CD14-positive monocyte (primary cell): Measurements from ENCODE around the gene ROR1. TPM values are rescaled to one million over a fixed set of nuclear protein-coding genes. Genes with fewer than 3 reads are reported as not detected.

Experiments used
- DNase-seq, 3 donors: peaks; one replicate each; pipeline ENCODE4 v3.0.0-alpha.2; 2011 to 2022
- H2AFZ ChIP-seq: 2 replicates; pipeline ENCODE4 v1.6.0; 2012; ENCODE audit warnings: mild to moderate bottlenecking, low read depth, low read length, inconsistent platforms; ENCODE audit not compliant: insufficient read depth, poor library complexity, severe bottlenecking
- H3K27ac ChIP-seq, 2 donors: 1 replicate in 1 of 2; 2 replicates in 1 of 2; pipeline ENCODE4 v1.5.1; 2012 to 2013; ENCODE audit warnings: low read length in 2 of 2, control low read depth in 1 of 2, inconsistent platforms in 1 of 2, low read depth in 1 of 2, mild to moderate bottlenecking in 1 of 2
- H3K27me3 ChIP-seq, 2 donors: one replicate each; pipeline versions ENCODE4 v1.6.0 to v1.6.1; 2011 to 2013; ENCODE audit warnings: low read length in 2 of 2; ENCODE audit not compliant: control insufficient read depth in 2 of 2, insufficient read depth in 2 of 2
- H3K36me3 ChIP-seq, 2 donors: replicated peaks in 1 of 2; 1 replicate in 1 of 2; 2 replicates in 1 of 2; pipeline versions ENCODE4 v1.5.1 to v1.6.1; 2012 to 2013; ENCODE audit warnings: low read length in 2 of 2, control low read depth in 1 of 2, inconsistent platforms in 1 of 2, mild to moderate bottlenecking in 1 of 2; ENCODE audit not compliant: insufficient read depth in 2 of 2, control insufficient read depth in 1 of 2
- H3K4me1 ChIP-seq, 2 donors: 1 replicate in 1 of 2; 2 replicates in 1 of 2; pipeline versions ENCODE4 v1.5.1 to v1.6.1; 2012 to 2013; ENCODE audit warnings: low read length in 2 of 2, control low read depth in 1 of 2, inconsistent platforms in 1 of 2, mild to moderate bottlenecking in 1 of 2, moderate library complexity in 1 of 2; ENCODE audit not compliant: insufficient read depth in 2 of 2, control insufficient read depth in 1 of 2
- H3K4me2 ChIP-seq: replicated peaks from 2 replicates; pipeline ENCODE3; 2012; ENCODE audit warnings: low read length, moderate library complexity, mild to moderate bottlenecking; ENCODE audit not compliant: poor library complexity, severe bottlenecking; ENCODE audit errors: extremely low read depth
- H3K4me3 ChIP-seq, 3 experiments: fragments of 200-600 bp in 1 of 3; sonication (generic) in 1 of 3; replicated peaks in 1 of 3; 1 replicate in 2 of 3; 2 replicates in 1 of 3; pipeline ENCODE4 v1.5.1; 2011 to 2013; ENCODE audit warnings: low read length in 3 of 3, mild to moderate bottlenecking in 3 of 3, control low read depth in 2 of 3, low read depth in 2 of 3, inconsistent platforms in 1 of 3, moderate library complexity in 1 of 3
- H3K79me2 ChIP-seq: 2 replicates; pipeline ENCODE4 v1.6.0; 2012; ENCODE audit warnings: mild to moderate bottlenecking, control low read depth, inconsistent platforms, low read length, moderate library complexity; ENCODE audit not compliant: insufficient read depth
- H3K9ac ChIP-seq: 2 replicates; pipeline ENCODE4 v1.6.0; 2017; ENCODE audit warnings: low read length, mild to moderate bottlenecking; ENCODE audit not compliant: insufficient read depth, poor library complexity, severe bottlenecking
- H3K9me3 ChIP-seq, 2 donors: replicated peaks in 1 of 2; 1 replicate in 1 of 2; 2 replicates in 1 of 2; pipeline versions ENCODE4 v1.5.1 to v1.6.1; 2012 to 2013; ENCODE audit warnings: low read length in 2 of 2, control low read depth in 1 of 2; ENCODE audit not compliant: control insufficient read depth in 1 of 2, insufficient read depth in 1 of 2
- H4K20me1 ChIP-seq: 2 replicates; pipeline ENCODE4 v1.6.0; 2012; ENCODE audit warnings: mild to moderate bottlenecking, low read length, control low read depth, moderate library complexity; ENCODE audit not compliant: insufficient read depth
- H3K27ac Mint-ChIP-seq, 7 donors: one replicate each; pipeline ENCODE4 v1.8.0; 2020; ENCODE audit warnings: mild to moderate bottlenecking in 7 of 7, mixed read lengths in 7 of 7, moderate library complexity in 6 of 7, inconsistent platforms in 2 of 7
- H3K27me3 Mint-ChIP-seq, 3 donors: one replicate each; pipeline ENCODE4 v1.8.0; 2021 to 2022; ENCODE audit warnings: low read depth in 3 of 3, mild to moderate bottlenecking in 3 of 3, mixed read lengths in 3 of 3, moderate library complexity in 3 of 3, inconsistent platforms in 1 of 3
- H3K36me3 Mint-ChIP-seq, 2 donors: one replicate each; pipeline ENCODE4 v1.8.0; 2020; ENCODE audit warnings: mixed read lengths in 2 of 2, inconsistent platforms in 1 of 2, mild to moderate bottlenecking in 1 of 2
- H3K4me1 Mint-ChIP-seq: one replicate; pipeline ENCODE4 v1.8.0; 2020; ENCODE audit warnings: mild to moderate bottlenecking, mixed read lengths
- H3K4me3 Mint-ChIP-seq, 2 donors: one replicate each; pipeline ENCODE4 v1.8.0; 2020; ENCODE audit warnings: mild to moderate bottlenecking in 2 of 2, mixed read lengths in 2 of 2, moderate library complexity in 1 of 2
- H3K9me3 Mint-ChIP-seq, 7 donors: one replicate each; pipeline ENCODE4 v1.8.0; 2020 to 2022; ENCODE audit warnings: mixed read lengths in 7 of 7, mild to moderate bottlenecking in 6 of 7, moderate library complexity in 6 of 7, inconsistent platforms in 2 of 7
- WGBS: methylation state at CpG from one replicate; pipeline ENCODE4 v1.1.5; 2013; ENCODE audit warnings: missing lambda C conversion rate; ENCODE audit not compliant: insufficient coverage; 5-methylcytosine and 5-hydroxymethylcytosine counted together
- intact Hi-C, 2 donors: fragments of 100-400 bp; cut with micrococcal nuclease; formaldehyde crosslinking; loops; one replicate each; pipeline versions ENCODE4 v1.15.0 to v1.15.1; 2023
- polyA plus RNA-seq, 3 donors: library from polyadenylated mRNA; depleted of rRNA in 1 of 3; unstranded in 2 of 3; stranded (reverse) in 1 of 3; fragments of 300-500 nt in 2 of 3; fragments of >200 nt in 1 of 3; fragmentation: Illumina TruSeq in 2 of 3; gene quantifications; 1 replicate in 2 of 3; 2 replicates in 1 of 3; pipeline ENCODE4 v1.2.3, GENCODE V29; 2012 to 2021
- TF ChIP-seq, protein P1 (sequence below): fragments of 200-600 bp; IDR thresholded peaks from one replicate; pipeline ENCODE4 v1.8.0; 2022; ENCODE audit warnings: antibody characterized with exemption, mild to moderate bottlenecking

The ROR1 gene
- polyA plus RNA-seq, 3 donors, result not detected

DNA sequence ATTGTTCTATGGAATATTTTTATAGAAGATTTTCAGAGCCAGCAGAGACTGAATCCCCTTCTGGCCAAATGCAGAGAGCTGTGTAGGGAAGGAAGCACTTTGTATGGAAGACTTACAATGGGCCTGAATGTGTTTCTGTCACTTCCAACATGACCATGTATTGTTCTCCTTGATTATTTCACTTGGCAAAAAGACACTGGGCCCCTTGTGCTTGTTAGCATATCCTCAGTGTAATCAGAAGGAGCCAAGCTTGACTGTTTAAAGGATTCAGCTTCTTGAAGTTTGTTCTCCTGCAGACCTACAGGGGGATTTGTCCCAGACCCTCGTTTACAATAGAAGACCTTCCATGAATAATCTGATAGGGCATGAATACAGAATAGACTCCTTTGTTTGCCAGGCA is 381.5 kb downstream of the ROR1 start:
- Histone ChIP-seq H3K4me2 (no peak overlapping the region), H3K9ac (no peak overlapping the region), H3K27ac (no peak overlapping the region), H4K20me1 (no peaks in the 10 kb centered on the region), H3K4me3 (no peak overlapping the region), H2AFZ (no peak overlapping the region), H3K79me2 (no peaks in the 10 kb centered on the region), H3K9me3 (no peaks in the 10 kb centered on the region), H3K27me3 (no peaks in the 10 kb centered on the region), H3K36me3 (no peaks in the 10 kb centered on the region), H3K4me1 (no peaks in the 10 kb centered on the region)
- DNase-seq, result no peak
- intact Hi-C loops, result no loop called here
- H3K9me3 Mint-ChIP-seq, result peaks cover 0 to 6% (median 0%) of the 10 kb centered on the region in 7 donors
- peaks cover 0 to 4% (median 1%) of the 10 kb centered on the region in 3 donors for H3K27me3 Mint-ChIP-seq
- TF ChIP-seq, protein P1, sequence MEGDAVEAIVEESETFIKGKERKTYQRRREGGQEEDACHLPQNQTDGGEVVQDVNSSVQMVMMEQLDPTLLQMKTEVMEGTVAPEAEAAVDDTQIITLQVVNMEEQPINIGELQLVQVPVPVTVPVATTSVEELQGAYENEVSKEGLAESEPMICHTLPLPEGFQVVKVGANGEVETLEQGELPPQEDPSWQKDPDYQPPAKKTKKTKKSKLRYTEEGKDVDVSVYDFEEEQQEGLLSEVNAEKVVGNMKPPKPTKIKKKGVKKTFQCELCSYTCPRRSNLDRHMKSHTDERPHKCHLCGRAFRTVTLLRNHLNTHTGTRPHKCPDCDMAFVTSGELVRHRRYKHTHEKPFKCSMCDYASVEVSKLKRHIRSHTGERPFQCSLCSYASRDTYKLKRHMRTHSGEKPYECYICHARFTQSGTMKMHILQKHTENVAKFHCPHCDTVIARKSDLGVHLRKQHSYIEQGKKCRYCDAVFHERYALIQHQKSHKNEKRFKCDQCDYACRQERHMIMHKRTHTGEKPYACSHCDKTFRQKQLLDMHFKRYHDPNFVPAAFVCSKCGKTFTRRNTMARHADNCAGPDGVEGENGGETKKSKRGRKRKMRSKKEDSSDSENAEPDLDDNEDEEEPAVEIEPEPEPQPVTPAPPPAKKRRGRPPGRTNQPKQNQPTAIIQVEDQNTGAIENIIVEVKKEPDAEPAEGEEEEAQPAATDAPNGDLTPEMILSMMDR, result no peak
- H3K27ac Mint-ChIP-seq, result no peak overlapping the region
- H3K4me3 Mint-ChIP-seq, result no peak overlapping the region
- no peaks in the 10 kb centered on the region for H3K4me1 Mint-ChIP-seq
- no CpG with 5 or more reads among the region's 1 CpG for WGBS
- H3K36me3 Mint-ChIP-seq, result no peaks in the 10 kb centered on the region

DNA sequence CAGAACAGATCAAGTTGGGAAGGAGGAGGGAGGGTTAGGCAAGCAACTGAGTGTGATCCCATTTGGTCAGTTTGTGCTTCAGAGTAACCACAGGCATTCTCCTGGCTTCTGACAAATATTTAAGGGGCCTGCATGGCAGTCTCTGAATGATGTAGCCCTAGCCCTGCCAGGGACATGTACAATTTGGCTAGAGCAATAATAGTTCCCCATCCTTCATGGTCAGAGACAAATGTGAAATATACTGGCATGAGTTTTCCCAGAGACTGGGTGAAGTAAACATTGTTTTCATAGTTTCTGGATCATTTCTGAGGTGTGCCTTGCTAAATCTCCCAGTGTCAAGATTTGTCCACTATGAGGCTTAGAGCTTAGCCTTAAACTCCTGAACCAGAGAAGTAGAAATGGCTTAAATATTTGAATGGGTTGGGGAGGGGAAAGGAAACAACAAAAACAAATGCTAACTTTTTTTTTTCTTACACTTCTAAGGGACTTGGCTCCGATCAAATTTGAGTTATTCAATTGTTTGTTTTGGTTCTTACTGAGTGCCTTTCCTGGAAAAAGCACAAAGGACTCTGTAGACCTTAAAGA is 387.6 kb downstream of the ROR1 start:
- intact Hi-C loops, result no loop called here
- WGBS, result no CpG with 5 or more reads among the region's 1 CpG
- no peak overlapping the region for H2AFZ ChIP-seq
- no peak overlapping the region for H3K4me3 ChIP-seq
- Mint-ChIP-seq H3K27me3 (peaks cover 0 to 7% (median 1%) of the 10 kb centered on the region in 3 donors), H3K4me3 (no peak overlapping the region), H3K27ac (no peak overlapping the region), H3K36me3 (no peaks in the 10 kb centered on the region), H3K4me1 (no peaks in the 10 kb centered on the region), H3K9me3 (peaks cover 0 to 3% (median 0%) of the 10 kb centered on the region in 7 donors)
- no peak overlapping the region for H3K4me2 ChIP-seq
- H3K27me3 ChIP-seq, result no peaks in the 10 kb centered on the region
- no peak overlapping the region for H3K27ac ChIP-seq
- no peaks in the 10 kb centered on the region for H3K4me1 ChIP-seq
- TF ChIP-seq, protein P1, result no peak
- no peaks in the 10 kb centered on the region for H3K36me3 ChIP-seq
- no peaks in the 10 kb centered on the region for H3K9me3 ChIP-seq
- no peaks in the 10 kb centered on the region for H3K79me2 ChIP-seq
- no peaks in the 10 kb centered on the region for H4K20me1 ChIP-seq
- no peak overlapping the region for H3K9ac ChIP-seq
- no peak for DNase-seq
